NCI-H1436 (cell line): Measurements from ENCODE around the gene FOXJ2.
"Not testable (repeated sequence)": the region's sequence is repeated elsewhere in the genome, so short reads cannot be mapped to it uniquely, and the experiment has no call there.

Source experiments
- DNase-seq: peaks from one replicate; lab custom pipeline; 2025; lab: John Stamatoyannopoulos, UW

Gene FOXJ2

GRCh38 chr12:8030189-8030588 is 2.3 kb upstream of the FOXJ2 start:
- DNase-seq: no peak

GRCh38 chr12:8031017-8031416 is 1.5 kb upstream of the FOXJ2 start:
- not testable (repeated sequence) for DNase-seq

- no peak for DNase-seq
These were observed 659 bp upstream of the FOXJ2 start for GRCh38 chr12:8031872-8032241.

- DNase-seq: peak; percentile 62
These were observed 883 bp downstream of the FOXJ2 start for GRCh38 chr12:8033153-8034044.

GRCh38 chr12:8034802-8035201 is 2.3 kb downstream of the FOXJ2 start:
- no peak for DNase-seq

GRCh38 chr12:8035440-8036010 is 3.0 kb downstream of the FOXJ2 start:
- no peak for DNase-seq

GRCh38 chr12:8036346-8036745 is 3.8 kb downstream of the FOXJ2 start:
- DNase-seq: no peak

GRCh38 chr12:8037046-8037663 is 4.6 kb downstream of the FOXJ2 start:
- no peak for DNase-seq

GRCh38 chr12:8037947-8038346 is 5.4 kb downstream of the FOXJ2 start:
- DNase-seq: no peak

- peak; percentile 7 for DNase-seq
These were observed 6.2 kb downstream of the FOXJ2 start for GRCh38 chr12:8038659-8039114.

GRCh38 chr12:8040791-8041190 is 8.3 kb downstream of the FOXJ2 start:
- no peak for DNase-seq

GRCh38 chr12:8045952-8046944 is 13.7 kb downstream of the FOXJ2 start:
- DNase-seq: peak; percentile 41

GRCh38 chr12:8047842-8048241 is 15.3 kb downstream of the FOXJ2 start:
- DNase-seq: no peak

GRCh38 chr12:8048906-8049305 is 16.4 kb downstream of the FOXJ2 start:
- no peak for DNase-seq

GRCh38 chr12:8050600-8051250 is 18.2 kb downstream of the FOXJ2 start:
- no peak for DNase-seq

GRCh38 chr12:8052679-8053078 is 20.2 kb downstream of the FOXJ2 start:
- DNase-seq: no peak

GRCh38 chr12:8054816-8055215 is 22.3 kb downstream of the FOXJ2 start:
- DNase-seq: no peak

GRCh38 chr12:8057306-8057705 is 24.8 kb downstream of the FOXJ2 start:
- DNase-seq: no peak

GRCh38 chr12:8057839-8058238 is 25.3 kb downstream of the FOXJ2 start:
- DNase-seq: no peak

GRCh38 chr12:8058506-8058905 is 26.0 kb downstream of the FOXJ2 start:
- DNase-seq: no peak

GRCh38 chr12:8064131-8064530 is 31.6 kb downstream of the FOXJ2 start:
- DNase-seq: no peak
